ENCODE measurements around the gene RAP1GDS1.

Gene RAP1GDS1

DNA sequence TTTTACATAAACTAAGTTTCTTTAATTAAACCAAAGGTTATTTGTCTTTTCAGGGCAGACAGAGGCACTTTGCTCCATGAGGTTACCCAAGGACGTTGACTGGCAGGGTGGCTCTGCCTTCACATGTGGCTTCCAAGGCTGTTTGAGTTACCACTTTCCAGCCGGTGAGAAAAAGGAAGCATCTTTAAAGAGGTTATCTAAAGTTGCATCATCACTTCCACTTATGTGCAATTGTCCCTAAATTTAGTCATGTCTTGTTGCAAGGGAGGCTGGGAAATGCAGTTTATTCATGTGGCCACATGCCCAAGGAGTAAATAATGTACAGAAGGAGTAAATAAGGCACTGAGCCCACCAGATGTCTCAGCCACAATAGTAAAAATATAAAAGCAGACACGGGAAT lies 29.0 kb upstream of the RAP1GDS1 start:
- no peak for ATAC-seq
- TF ChIP-seq ZNF565 (CRISPR knock-in tag; conservative IDR thresholded peaks at IDR 0.05; ENCODE audit: low read depth) (no peak), ISL1 (CRISPR knock-in tag; IDR thresholded peaks at IDR 0.05) (no peak), TCF4 (CRISPR knock-in tag; IDR thresholded peaks at IDR 0.05; ENCODE audit: borderline replicate concordance) (no peak)

DNA sequence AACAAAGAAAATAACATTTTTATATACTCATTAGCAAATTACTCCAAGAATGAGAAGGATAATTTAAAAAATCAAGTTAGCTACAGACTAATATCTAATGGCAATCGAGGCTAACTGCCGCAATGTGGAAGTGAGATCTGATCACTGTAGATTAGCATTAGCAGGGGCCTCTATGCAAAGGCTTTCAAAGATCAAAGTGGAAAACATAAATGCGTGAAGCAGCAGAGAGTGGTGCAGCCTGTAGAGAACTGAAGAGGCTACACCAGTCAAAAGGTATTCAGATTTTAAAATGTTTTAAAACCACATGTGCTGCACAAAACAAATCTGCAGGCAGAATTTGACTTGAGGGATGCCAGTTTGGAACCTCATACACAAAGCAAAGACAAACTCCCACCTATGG lies 24.0 kb upstream of the RAP1GDS1 start:
- ATAC-seq = no peak
- no peak for TF ChIP-seq TOX (CRISPR knock-in tag; IDR thresholded peaks at IDR 0.05; ENCODE audit: borderline replicate concordance)
- no peak for TF ChIP-seq ZNF565 (CRISPR knock-in tag; conservative IDR thresholded peaks at IDR 0.05; ENCODE audit: low read depth)
- TF ChIP-seq ZC3H10 (CRISPR knock-in tag; IDR thresholded peaks at IDR 0.05) = no peak
- TF ChIP-seq BACH2 (CRISPR knock-in tag; IDR thresholded peaks at IDR 0.05; ENCODE audit: borderline replicate concordance) = no peak

DNA sequence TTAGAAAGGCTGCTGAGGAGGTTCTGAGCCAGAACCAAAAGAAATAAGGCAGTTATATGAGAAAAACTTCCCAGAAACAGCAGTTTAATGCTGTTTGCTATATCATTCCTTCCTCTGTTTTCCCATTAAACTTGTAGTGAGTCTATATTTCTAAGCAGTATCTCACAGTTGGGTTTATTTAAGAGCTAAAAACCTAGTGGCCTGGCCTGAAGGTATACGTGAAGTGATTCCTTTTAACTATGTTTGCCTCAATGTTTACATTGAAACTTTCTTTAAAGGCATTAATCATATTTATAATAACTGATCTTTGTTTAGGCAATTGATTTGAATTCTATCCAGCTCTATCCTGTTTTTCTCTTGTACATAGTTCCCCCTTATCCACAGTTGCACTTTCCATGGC lies 19.1 kb upstream of the RAP1GDS1 start:
- ATAC-seq = peak; percentile 19
- TF ChIP-seq BACH2 (CRISPR knock-in tag; IDR thresholded peaks at IDR 0.05; ENCODE audit: borderline replicate concordance) (no peak), TCF4 (CRISPR knock-in tag; IDR thresholded peaks at IDR 0.05; ENCODE audit: borderline replicate concordance) (no peak)
- TF ChIP-seq, protein P1, sequence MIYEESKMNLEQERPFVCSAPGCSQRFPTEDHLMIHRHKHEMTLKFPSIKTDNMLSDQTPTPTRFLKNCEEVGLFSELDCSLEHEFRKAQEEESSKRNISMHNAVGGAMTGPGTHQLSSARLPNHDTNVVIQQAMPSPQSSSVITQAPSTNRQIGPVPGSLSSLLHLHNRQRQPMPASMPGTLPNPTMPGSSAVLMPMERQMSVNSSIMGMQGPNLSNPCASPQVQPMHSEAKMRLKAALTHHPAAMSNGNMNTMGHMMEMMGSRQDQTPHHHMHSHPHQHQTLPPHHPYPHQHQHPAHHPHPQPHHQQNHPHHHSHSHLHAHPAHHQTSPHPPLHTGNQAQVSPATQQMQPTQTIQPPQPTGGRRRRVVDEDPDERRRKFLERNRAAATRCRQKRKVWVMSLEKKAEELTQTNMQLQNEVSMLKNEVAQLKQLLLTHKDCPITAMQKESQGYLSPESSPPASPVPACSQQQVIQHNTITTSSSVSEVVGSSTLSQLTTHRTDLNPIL (CRISPR knock-in tag; IDR thresholded peaks at IDR 0.05; ENCODE audit: low read depth) = no peak
- TF ChIP-seq, protein P2, sequence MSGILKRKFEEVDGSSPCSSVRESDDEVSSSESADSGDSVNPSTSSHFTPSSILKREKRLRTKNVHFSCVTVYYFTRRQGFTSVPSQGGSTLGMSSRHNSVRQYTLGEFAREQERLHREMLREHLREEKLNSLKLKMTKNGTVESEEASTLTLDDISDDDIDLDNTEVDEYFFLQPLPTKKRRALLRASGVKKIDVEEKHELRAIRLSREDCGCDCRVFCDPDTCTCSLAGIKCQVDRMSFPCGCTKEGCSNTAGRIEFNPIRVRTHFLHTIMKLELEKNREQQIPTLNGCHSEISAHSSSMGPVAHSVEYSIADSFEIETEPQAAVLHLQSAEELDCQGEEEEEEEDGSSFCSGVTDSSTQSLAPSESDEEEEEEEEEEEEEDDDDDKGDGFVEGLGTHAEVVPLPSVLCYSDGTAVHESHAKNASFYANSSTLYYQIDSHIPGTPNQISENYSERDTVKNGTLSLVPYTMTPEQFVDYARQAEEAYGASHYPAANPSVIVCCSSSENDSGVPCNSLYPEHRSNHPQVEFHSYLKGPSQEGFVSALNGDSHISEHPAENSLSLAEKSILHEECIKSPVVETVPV (CRISPR knock-in tag; IDR thresholded peaks at IDR 0.05) = no peak

DNA sequence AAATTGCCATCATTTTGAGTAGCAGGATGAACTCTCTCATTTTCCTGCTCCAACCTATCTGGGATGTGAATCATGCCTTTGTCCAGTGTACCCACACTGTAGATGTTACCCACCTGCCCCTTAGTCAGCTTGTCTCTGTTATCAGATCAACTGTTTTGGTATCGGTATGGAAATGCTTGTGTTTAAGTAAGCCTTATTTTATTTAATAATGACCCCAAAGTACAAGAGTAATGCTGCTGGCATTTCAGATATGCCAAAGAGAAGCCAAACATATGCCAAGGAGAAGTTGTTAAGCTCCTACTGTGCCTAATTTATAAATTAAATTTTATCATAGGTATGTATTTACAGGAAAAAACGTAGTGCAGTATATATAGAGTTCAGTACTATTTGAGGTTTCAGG lies 18.6 kb upstream of the RAP1GDS1 start:
- TF ChIP-seq ZFP3 (CRISPR knock-in tag; IDR thresholded peaks at IDR 0.05) = no peak
- TF ChIP-seq, protein P1 (CRISPR knock-in tag; IDR thresholded peaks at IDR 0.05; ENCODE audit: low read depth) = 0 out of 2 replicates have a peak, but pooled peaks have one; percentile 67
- TF ChIP-seq ISL1 (CRISPR knock-in tag; IDR thresholded peaks at IDR 0.05) = peak; percentile 93
- TF ChIP-seq PPARA (CRISPR knock-in tag; IDR thresholded peaks at IDR 0.05; ENCODE audit: borderline replicate concordance) = no peak
- peak; percentile 90 for ATAC-seq

DNA sequence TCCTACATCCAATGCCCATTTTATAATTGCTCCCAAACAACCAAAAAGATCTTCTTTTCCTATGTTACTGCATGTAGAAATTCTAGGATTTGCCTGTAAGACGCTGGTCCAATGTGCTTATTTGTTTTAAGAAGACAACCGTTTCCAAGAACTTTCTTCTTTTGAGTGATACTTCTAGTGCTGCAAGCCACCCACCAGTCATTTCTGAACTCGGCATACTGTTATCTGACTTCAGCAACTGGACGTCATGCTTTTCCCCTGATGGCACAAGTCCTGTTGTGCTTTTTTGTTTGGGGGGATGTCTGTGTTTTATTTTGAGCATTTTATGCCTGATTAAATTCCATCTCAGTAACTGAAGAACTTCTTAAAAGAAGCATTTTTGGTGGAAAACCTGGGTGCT lies 16.0 kb upstream of the RAP1GDS1 start:
- TF ChIP-seq OSR1 (CRISPR knock-in tag; IDR thresholded peaks at IDR 0.05) (no peak), GLIS3 (CRISPR knock-in tag; IDR thresholded peaks at IDR 0.05) (no peak), ZNF565 (CRISPR knock-in tag; conservative IDR thresholded peaks at IDR 0.05; ENCODE audit: low read depth) (no peak), BACH2 (CRISPR knock-in tag; IDR thresholded peaks at IDR 0.05; ENCODE audit: borderline replicate concordance) (no peak), ISL1 (CRISPR knock-in tag; IDR thresholded peaks at IDR 0.05) (no peak), ZFP30 (CRISPR knock-in tag; IDR thresholded peaks at IDR 0.05) (no peak), ZC3H10 (CRISPR knock-in tag; IDR thresholded peaks at IDR 0.05) (no peak), TCF4 (CRISPR knock-in tag; IDR thresholded peaks at IDR 0.05; ENCODE audit: borderline replicate concordance) (no peak), ZNF8 (CRISPR knock-in tag; IDR thresholded peaks at IDR 0.05) (no peak)
- TF ChIP-seq, protein P3, sequence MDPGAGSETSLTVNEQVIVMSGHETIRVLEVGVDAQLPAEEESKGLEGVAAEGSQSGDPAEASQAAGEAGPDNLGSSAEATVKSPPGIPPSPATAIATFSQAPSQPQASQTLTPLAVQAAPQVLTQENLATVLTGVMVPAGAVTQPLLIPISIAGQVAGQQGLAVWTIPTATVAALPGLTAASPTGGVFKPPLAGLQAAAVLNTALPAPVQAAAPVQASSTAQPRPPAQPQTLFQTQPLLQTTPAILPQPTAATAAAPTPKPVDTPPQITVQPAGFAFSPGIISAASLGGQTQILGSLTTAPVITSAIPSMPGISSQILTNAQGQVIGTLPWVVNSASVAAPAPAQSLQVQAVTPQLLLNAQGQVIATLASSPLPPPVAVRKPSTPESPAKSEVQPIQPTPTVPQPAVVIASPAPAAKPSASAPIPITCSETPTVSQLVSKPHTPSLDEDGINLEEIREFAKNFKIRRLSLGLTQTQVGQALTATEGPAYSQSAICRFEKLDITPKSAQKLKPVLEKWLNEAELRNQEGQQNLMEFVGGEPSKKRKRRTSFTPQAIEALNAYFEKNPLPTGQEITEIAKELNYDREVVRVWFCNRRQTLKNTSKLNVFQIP (CRISPR knock-in tag; IDR thresholded peaks at IDR 0.05; ENCODE audit: borderline replicate concordance, low read depth) = no peak
- TF ChIP-seq, protein P1 (CRISPR knock-in tag; IDR thresholded peaks at IDR 0.05; ENCODE audit: low read depth) = no peak
- TF ChIP-seq, protein P2 (CRISPR knock-in tag; IDR thresholded peaks at IDR 0.05) = no peak
- TF ChIP-seq, protein P4, sequence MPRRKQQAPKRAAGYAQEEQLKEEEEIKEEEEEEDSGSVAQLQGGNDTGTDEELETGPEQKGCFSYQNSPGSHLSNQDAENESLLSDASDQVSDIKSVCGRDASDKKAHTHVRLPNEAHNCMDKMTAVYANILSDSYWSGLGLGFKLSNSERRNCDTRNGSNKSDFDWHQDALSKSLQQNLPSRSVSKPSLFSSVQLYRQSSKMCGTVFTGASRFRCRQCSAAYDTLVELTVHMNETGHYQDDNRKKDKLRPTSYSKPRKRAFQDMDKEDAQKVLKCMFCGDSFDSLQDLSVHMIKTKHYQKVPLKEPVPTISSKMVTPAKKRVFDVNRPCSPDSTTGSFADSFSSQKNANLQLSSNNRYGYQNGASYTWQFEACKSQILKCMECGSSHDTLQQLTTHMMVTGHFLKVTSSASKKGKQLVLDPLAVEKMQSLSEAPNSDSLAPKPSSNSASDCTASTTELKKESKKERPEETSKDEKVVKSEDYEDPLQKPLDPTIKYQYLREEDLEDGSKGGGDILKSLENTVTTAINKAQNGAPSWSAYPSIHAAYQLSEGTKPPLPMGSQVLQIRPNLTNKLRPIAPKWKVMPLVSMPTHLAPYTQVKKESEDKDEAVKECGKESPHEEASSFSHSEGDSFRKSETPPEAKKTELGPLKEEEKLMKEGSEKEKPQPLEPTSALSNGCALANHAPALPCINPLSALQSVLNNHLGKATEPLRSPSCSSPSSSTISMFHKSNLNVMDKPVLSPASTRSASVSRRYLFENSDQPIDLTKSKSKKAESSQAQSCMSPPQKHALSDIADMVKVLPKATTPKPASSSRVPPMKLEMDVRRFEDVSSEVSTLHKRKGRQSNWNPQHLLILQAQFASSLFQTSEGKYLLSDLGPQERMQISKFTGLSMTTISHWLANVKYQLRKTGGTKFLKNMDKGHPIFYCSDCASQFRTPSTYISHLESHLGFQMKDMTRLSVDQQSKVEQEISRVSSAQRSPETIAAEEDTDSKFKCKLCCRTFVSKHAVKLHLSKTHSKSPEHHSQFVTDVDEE (CRISPR knock-in tag; IDR thresholded peaks at IDR 0.05) = no peak
- ATAC-seq = no peak

Measured in SK-N-SH treated with all-trans-retinoic acid at 6 μM for 48 hours (cell line).